GM18951 (cell line): ENCODE data around the gene SYNDIG1L.

ENCODE experiments used
- POLR2A ChIP-seq: IDR thresholded peaks from 4 replicates; pipeline ENCODE4 v1.6.1; 2011; ENCODE audit warnings: mild to moderate bottlenecking; ENCODE audit not compliant: insufficient read length, insufficient read depth; ENCODE audit errors: extremely low read depth
- in situ Hi-C: fragments of 300-500 bp; cut with MboI; formaldehyde crosslinking; loops from one replicate; pipeline ENCODE4 v1.12.0; 2022; ENCODE audit warnings: low sequenced_read_pairs, mixed read lengths, inconsistent platforms; ENCODE audit not compliant: unreplicated experiment

Gene SYNDIG1L

GRCh38 chr14:74426202-74426582, at the start of gene SYNDIG1L:
TSS of gene SYNDIG1L (minus strand) at chr14:74426210. CDS start at chr14:74409744, 16,466 bp downstream.
- in situ Hi-C loops, result no loop called here
- no peak for TF ChIP-seq POLR2A

DNA sequence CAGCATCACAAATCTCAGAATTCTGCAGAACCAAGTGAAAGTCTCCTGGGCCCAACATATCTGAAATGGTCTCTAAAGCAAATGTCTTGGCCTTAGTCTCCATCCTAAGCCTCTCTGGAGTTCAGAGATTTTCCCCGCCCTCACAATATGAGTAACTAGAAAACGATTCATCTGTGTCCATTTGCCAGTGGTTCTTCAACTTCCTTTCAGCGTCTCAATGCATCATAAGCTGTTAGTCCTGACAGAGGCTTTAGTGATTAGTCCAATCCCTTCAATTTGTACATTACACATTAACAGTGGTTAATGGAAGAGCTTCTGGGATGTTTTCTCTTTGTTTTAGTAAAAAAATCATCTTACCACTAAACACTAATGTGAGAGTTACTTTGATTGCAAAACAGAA, 49.7 kb upstream of the SYNDIG1L start:
- in situ Hi-C loops, result no loop called here
- no peak for TF ChIP-seq POLR2A

DNA sequence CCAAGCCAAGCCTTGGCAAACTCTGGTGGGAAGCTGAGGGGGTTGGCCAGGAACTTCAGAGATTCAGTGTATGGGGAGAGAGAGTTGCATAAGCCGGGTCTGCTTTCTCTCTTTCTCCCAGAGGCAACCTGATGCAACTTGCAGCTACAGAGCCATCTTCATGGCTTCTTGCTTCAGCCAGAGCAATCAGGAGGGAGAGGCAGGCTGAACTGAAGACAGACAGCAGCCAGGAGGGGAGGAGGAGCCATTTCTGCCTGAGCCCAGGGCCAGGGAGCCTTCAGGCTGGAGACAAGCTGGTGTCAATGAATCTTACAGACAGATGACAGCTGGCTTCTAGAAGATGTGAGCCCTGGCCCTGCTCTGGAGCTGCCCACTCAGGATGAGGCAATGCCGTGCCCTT, 48.4 kb upstream of the SYNDIG1L start:
- no peak for TF ChIP-seq POLR2A
- in situ Hi-C loops, result no loop called here

DNA sequence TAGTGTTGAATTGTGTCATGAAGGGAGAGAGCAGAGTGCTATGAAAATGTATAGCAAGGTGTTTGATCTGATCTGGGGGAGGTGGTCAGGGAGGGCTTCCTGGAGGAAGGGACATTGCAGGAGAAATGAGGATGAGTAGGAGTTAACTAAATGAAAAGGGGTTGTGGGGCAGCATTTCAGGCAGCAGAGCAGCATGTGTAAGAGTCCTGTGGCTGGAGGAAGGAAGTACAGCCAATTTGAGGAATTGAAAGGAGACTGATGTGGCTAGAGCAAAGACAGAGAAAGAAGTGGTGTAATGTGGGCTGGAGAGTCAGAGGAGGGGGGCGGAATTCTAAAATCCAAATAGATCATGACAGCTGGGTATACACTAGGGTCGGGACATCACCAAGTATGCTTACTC, 46.6 kb upstream of the SYNDIG1L start:
- in situ Hi-C loops, result no loop called here

DNA sequence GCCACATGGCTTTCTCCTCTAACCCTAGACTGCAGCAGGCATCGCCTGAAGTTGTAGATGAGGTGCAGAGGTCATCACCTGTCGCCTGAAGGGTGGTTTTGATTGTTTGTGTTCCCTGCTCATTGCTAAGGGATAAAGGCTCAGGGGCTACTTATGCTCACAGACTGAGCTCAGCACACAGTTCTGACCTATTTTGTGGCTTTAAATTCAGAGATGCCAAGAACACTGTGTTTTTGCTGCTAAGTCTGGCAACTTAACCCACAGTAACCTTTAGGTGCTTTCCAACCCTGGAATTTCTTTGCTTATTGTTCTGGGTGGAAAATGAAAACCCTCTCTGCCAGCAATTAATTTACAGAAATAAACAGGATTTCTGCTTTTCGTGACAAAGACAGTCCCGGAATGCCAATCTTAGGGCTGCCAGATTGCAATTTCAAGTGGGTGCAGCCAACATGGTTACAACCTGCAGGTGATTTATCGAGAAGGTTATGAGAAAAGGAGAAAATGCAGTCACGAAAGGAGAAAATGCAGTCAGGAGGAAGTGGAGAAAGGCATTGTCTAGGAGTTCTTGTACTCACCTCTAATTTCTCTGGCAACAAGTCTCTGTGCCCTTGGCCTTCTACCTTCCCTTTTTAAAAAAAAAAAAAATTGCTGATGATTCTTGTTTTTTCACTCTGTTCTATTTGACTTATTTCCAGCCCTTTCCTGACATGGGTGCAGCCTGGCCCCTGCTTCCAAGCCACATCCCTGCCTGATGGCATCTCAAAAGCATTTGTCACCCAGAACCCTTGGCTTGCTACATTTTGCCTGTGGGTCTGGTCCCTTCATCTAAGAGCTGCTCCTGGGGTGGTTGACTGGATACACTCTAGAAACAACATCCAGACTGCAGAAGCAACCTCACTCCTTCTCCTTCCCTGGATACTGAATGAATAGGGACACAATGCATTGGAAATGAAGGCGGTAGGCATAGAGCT, 43.8 kb upstream of the SYNDIG1L start:
- in situ Hi-C loops, result no loop called here
- no peak for TF ChIP-seq POLR2A

More for the DNA sequence above, 46.6 kb upstream of the SYNDIG1L start:
- TF ChIP-seq POLR2A, result no peak

GRCh38 chr14:74468513-74468912, 42.5 kb upstream of the SYNDIG1L start:
- in situ Hi-C loops, result no loop called here
- no peak for TF ChIP-seq POLR2A

GRCh38 chr14:74465335-74465734, 39.3 kb upstream of the SYNDIG1L start:
- in situ Hi-C loops, result no loop called here
- no peak for TF ChIP-seq POLR2A

GRCh38 chr14:74464785-74465184, 38.8 kb upstream of the SYNDIG1L start:
- in situ Hi-C loops, result no loop called here
- no peak for TF ChIP-seq POLR2A

GRCh38 chr14:74463697-74464096, 37.7 kb upstream of the SYNDIG1L start:
- in situ Hi-C loops, result no loop called here
- TF ChIP-seq POLR2A, result no peak

DNA sequence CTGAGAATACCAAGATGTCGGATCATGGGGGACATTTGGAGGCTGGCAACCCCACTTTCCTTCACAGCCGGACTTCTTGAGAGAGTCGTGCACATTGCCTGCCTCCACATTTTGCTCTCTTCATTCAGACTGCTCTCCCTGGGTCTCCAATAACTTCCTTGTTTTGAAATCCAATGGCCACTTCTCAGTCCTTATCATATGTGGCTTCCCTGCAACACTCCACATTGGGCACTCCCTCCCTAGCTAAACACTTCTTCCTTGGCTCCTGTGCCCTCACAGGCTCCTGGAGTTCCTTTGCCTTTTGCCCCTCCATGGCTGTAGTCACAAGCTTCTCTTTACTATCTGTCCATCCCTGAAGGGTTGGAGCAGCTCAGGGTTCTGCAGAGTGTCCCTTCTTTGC, 37.0 kb upstream of the SYNDIG1L start:
- in situ Hi-C loops, result no loop called here
- TF ChIP-seq POLR2A, result no peak

DNA sequence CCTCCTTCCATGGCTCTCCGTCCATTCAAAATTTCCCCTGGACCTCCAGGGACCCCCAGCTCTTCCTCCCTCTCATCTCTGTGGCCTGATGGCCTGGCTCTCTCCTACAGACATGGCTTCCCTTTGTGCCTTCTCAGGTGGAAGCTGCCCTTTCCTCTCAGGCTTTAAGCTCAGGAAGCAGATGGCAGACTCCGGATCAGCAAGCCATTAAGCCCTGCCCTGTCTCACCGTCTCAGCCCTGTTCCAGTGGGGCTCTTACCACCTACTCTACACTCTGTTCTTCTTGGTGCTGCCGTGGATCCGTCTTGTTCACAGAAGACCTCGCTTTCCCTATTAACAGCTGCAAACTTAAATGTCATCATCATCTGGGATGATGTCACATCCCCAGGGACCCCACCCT, 34.0 kb upstream of the SYNDIG1L start:
- TF ChIP-seq POLR2A, result no peak
- in situ Hi-C loops, result no loop called here

DNA sequence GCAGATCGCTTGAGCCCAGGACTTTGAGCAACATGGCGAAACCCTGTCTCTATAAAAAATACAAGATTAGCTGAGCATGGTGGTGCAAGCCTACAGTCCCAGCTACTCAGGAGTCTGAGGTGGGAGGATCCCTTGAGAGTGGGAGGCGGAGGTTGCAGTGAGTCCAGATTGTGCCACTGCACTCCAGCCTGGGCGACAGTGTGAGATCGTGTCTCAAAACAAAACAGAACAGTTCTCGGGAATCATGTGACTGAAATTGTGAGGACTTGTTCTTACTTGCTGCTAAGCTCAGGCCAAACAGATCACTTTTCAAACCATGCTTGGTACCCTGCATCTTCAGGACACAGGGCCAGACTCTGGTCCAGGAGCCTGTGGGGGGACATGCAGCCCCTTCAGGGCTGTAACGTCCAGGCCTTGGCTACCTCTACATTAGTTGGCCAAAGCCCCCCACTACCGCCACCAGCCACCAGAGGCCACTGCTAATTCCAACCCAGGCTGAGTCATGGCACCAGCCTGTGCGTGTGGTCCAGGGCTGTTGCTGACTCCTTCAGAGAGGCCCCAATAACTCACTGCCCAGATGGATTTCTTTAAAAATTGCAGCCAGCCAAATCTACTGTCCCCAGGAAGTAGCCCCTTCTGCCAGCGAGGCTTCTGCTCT, 33.4 kb upstream of the SYNDIG1L start:
- in situ Hi-C loops, result no loop called here
- TF ChIP-seq POLR2A, result no peak

DNA sequence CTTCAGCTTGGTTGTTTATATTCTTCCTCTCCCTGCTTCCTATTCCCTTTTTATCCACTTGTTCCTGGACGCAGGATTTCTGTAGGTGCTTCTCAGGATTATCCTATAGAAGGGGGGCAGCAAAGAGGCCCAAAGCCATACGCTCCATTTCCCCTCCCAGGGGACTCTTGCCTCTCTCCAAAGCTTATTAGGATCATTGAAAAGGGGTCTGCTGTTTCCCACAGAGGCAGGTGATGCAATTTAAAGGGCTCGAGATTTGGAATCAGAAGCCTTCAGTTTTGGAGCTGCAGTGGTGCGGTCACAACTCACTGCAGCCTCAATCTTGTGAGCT, 31.5 kb upstream of the SYNDIG1L start:
- in situ Hi-C loops, result no loop called here
- no peak for TF ChIP-seq POLR2A
